MM.1S (cell line): Measurements from ENCODE around the gene ISOC1.

Experiments
- DNase-seq: peaks from one replicate; pipeline ENCODE4 v3.0.0-alpha.2; 2015
- H2AFZ ChIP-seq: fragments of 300-600 bp; sonication (generic); 2 replicates; pipeline ENCODE4 v1.6.0; 2016; ENCODE audit warnings: antibody characterized with exemption, low read length
- H3F3A ChIP-seq: fragments of 300-600 bp; sonication (generic); 2 replicates; pipeline ENCODE4 v1.6.1; 2016; ENCODE audit warnings: mild to moderate bottlenecking, antibody characterized with exemption, low read length, moderate library complexity, mixed read lengths; ENCODE audit not compliant: insufficient read depth
- H3K27ac ChIP-seq: fragments of 300-600 bp; sonication (generic); 2 replicates; pipeline ENCODE4 v1.5.1; 2016; ENCODE audit warnings: mild to moderate bottlenecking, low read length
- H3K27me3 ChIP-seq: fragments of 300-600 bp; sonication (generic); replicated peaks from 2 replicates; pipeline ENCODE4 v1.6.0; 2016; ENCODE audit warnings: low read length; ENCODE audit not compliant: insufficient read depth
- H3K36me3 ChIP-seq: fragments of 300-600 bp; sonication (generic); replicated peaks from 2 replicates; pipeline ENCODE4 v1.6.1; 2016; ENCODE audit warnings: mild to moderate bottlenecking, low read length, mixed read lengths; ENCODE audit not compliant: insufficient read depth
- H3K4me1 ChIP-seq: fragments of 300-600 bp; sonication (generic); 2 replicates; pipeline ENCODE4 v1.6.1; 2016; ENCODE audit warnings: low read length, mixed read lengths
- H3K4me2 ChIP-seq: fragments of 300-600 bp; sonication (generic); 2 replicates; pipeline ENCODE4 v1.6.0; 2016; ENCODE audit warnings: low read depth, low read length
- H3K4me3 ChIP-seq: fragments of 300-600 bp; sonication (generic); 2 replicates; pipeline ENCODE4 v1.5.1; 2016; ENCODE audit warnings: low read length, mixed read lengths
- H3K79me2 ChIP-seq: fragments of 300-600 bp; sonication (generic); 2 replicates; pipeline ENCODE4 v1.6.1; 2016; ENCODE audit warnings: mixed run types, low read length, mixed read lengths
- H3K9ac ChIP-seq: fragments of 300-600 bp; sonication (generic); 2 replicates; pipeline ENCODE4 v1.6.1; 2016; ENCODE audit warnings: low read length, mixed read lengths
- H3K9me2 ChIP-seq: fragments of 300-600 bp; sonication (generic); replicated peaks from 2 replicates; pipeline ENCODE4 v1.6.1; 2016; ENCODE audit warnings: mild to moderate bottlenecking, low read length, mixed read lengths; ENCODE audit not compliant: insufficient read depth
- H3K9me3 ChIP-seq: fragments of 300-600 bp; sonication (generic); replicated peaks from 2 replicates; pipeline ENCODE4 v1.6.1; 2016; ENCODE audit warnings: mild to moderate bottlenecking, low read length, mixed read lengths; ENCODE audit not compliant: insufficient read depth
- H4K20me1 ChIP-seq: fragments of 300-600 bp; sonication (generic); 2 replicates; pipeline ENCODE4 v1.6.1; 2016; ENCODE audit warnings: mild to moderate bottlenecking, low read length, moderate library complexity, mixed read lengths; ENCODE audit not compliant: insufficient read depth
- CTCF ChIP-seq: fragments of 300-600 bp; sonication (generic); IDR thresholded peaks from 2 replicates; pipeline ENCODE4 v1.5.1; 2016; ENCODE audit warnings: antibody characterized with exemption, low read length, mixed read lengths
- EZH2 ChIP-seq: fragments of 300-600 bp; sonication (generic); optimal IDR thresholded peaks from 2 replicates; pipeline ENCODE3; 2017; ENCODE audit warnings: low read depth, mild to moderate bottlenecking, antibody characterized with exemption, low read length, mixed read lengths
- EZH2phosphoT487 ChIP-seq: fragments of 300-600 bp; sonication (generic); IDR thresholded peaks from 2 replicates; pipeline ENCODE4 v1.6.1; 2018; ENCODE audit warnings: antibody characterized with exemption, low read length

Gene ISOC1

GRCh38 chr5:129065721-129066120, 28.8 kb upstream of the ISOC1 start:
- H3K4me3 ChIP-seq: no peak overlapping the region
- TF ChIP-seq EZH2phosphoT487: no peak
- TF ChIP-seq CTCF: no peak
- no peak for TF ChIP-seq EZH2
- no peaks in the 10 kb centered on the region for H4K20me1 ChIP-seq
- H3K27ac ChIP-seq: no peak overlapping the region
- no peak overlapping the region for H2AFZ ChIP-seq
- H3K9me3 ChIP-seq: no peaks in the 10 kb centered on the region
- H3F3A ChIP-seq: no peaks in the 10 kb centered on the region
- no peaks in the 10 kb centered on the region for H3K79me2 ChIP-seq
- no peak for DNase-seq
- no peaks in the 10 kb centered on the region for H3K9me2 ChIP-seq
- H3K4me2 ChIP-seq: no peak overlapping the region
- 0 out of 2 replicates have a peak, but pooled peaks cover 8% of the 10 kb centered on the region for H3K4me1 ChIP-seq
- H3K9ac ChIP-seq: no peak overlapping the region
- no peaks in the 10 kb centered on the region for H3K27me3 ChIP-seq
- no peaks in the 10 kb centered on the region for H3K36me3 ChIP-seq

GRCh38 chr5:129067745-129068144, 26.8 kb upstream of the ISOC1 start:
- no peak for DNase-seq
- no peak overlapping the region for H3K27ac ChIP-seq
- no peaks in the 10 kb centered on the region for H3K27me3 ChIP-seq
- H3K9ac ChIP-seq: no peak overlapping the region
- no peaks in the 10 kb centered on the region for H3K79me2 ChIP-seq
- no peak overlapping the region for H2AFZ ChIP-seq
- TF ChIP-seq EZH2: no peak
- TF ChIP-seq CTCF: no peak
- TF ChIP-seq EZH2phosphoT487: no peak
- H3F3A ChIP-seq: no peaks in the 10 kb centered on the region
- H3K9me3 ChIP-seq: no peaks in the 10 kb centered on the region
- H4K20me1 ChIP-seq: no peaks in the 10 kb centered on the region
- 0 out of 2 replicates have a peak, but pooled peaks cover 8% of the 10 kb centered on the region for H3K4me1 ChIP-seq
- no peaks in the 10 kb centered on the region for H3K9me2 ChIP-seq
- H3K4me3 ChIP-seq: no peak overlapping the region
- H3K36me3 ChIP-seq: no peaks in the 10 kb centered on the region
- H3K4me2 ChIP-seq: no peak overlapping the region

GRCh38 chr5:129069292-129069691, 25.3 kb upstream of the ISOC1 start:
- Histone ChIP-seq H3K4me3 (no peak overlapping the region), H3K4me1 (0 out of 2 replicates have a peak, but pooled peaks cover 8% of the 10 kb centered on the region), H3K36me3 (no peaks in the 10 kb centered on the region), H3F3A (no peaks in the 10 kb centered on the region), H2AFZ (no peak overlapping the region), H3K9ac (no peak overlapping the region), H3K27ac (no peak overlapping the region), H3K79me2 (no peaks in the 10 kb centered on the region), H3K9me3 (no peaks in the 10 kb centered on the region), H3K9me2 (no peaks in the 10 kb centered on the region), H3K27me3 (no peaks in the 10 kb centered on the region), H4K20me1 (no peaks in the 10 kb centered on the region), H3K4me2 (peak overlapping the region; percentile 5; the same call in 1 of the 2 replicates)
- peak; percentile 37 for DNase-seq
- TF ChIP-seq EZH2phosphoT487 (no peak), CTCF (no peak), EZH2 (no peak)
